LNCAP (cell line): Measurements from ENCODE around the gene SDK1.

Source experiments
- TF ChIP-seq, protein P1 (sequence below): fragments of 450-650 bp; IDR thresholded peaks from 2 replicates; pipeline ENCODE4 v1.5.1; 2017; ENCODE audit warnings: mild to moderate bottlenecking

SDK1 gene

DNA sequence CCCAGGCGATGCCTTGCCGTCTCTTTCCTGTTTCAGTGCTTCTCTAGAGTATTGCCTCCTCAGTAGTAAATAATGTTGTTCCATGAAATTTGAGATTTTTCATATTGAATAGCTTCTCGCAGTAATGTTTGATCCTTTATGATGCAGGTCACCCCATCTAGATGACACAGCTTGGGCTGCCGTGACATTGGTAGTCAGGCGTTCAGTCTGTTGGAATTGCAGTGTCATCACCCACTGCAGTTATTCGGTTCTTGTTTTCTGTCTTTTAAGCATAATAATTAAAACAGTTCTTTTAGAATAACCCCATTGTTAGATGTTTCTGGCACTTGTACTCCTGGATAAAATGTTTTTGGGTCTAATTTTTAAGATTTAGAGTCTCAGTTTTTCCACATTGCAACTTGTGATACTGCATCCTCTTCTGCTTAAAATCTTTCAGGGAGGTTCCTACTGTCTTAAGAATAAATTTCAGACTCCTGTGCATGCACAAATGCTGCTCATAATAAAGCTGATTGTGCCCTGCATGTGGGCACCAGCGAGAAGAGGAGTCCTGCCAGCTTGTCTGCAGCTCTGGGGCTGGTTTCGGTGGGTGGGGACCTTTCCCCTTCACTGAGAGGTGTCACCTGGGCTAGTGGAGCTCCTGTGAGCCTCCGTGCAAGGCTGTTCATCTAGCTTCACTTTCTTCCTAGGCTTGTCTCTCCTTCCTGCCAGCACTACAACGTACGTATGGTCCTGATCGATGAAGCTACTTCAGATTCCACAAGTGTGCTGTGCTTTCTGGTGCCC lies 44.8 kb downstream of the SDK1 start:
- TF ChIP-seq, protein P1, sequence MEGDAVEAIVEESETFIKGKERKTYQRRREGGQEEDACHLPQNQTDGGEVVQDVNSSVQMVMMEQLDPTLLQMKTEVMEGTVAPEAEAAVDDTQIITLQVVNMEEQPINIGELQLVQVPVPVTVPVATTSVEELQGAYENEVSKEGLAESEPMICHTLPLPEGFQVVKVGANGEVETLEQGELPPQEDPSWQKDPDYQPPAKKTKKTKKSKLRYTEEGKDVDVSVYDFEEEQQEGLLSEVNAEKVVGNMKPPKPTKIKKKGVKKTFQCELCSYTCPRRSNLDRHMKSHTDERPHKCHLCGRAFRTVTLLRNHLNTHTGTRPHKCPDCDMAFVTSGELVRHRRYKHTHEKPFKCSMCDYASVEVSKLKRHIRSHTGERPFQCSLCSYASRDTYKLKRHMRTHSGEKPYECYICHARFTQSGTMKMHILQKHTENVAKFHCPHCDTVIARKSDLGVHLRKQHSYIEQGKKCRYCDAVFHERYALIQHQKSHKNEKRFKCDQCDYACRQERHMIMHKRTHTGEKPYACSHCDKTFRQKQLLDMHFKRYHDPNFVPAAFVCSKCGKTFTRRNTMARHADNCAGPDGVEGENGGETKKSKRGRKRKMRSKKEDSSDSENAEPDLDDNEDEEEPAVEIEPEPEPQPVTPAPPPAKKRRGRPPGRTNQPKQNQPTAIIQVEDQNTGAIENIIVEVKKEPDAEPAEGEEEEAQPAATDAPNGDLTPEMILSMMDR = no peak

DNA sequence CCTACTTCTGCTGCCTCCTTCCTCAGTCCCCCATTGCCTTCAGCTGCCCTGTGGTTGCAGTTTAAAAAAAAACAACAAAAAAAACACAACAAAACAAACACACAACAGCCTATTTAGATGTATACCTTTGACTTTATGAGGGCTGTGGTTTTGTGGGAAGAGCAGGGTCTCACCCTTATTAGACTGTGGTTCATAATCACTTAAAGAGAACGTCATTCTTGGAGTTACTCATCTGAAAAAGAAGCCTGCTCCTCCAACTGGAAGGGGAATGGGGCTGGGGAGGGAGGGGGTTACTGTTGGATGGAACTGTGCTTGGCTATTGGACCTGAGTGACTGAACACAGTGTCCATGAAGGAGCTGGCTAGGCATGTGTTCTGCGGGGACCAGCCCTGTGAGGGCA lies 48.1 kb downstream of the SDK1 start:
- TF ChIP-seq, protein P1 = no peak

DNA sequence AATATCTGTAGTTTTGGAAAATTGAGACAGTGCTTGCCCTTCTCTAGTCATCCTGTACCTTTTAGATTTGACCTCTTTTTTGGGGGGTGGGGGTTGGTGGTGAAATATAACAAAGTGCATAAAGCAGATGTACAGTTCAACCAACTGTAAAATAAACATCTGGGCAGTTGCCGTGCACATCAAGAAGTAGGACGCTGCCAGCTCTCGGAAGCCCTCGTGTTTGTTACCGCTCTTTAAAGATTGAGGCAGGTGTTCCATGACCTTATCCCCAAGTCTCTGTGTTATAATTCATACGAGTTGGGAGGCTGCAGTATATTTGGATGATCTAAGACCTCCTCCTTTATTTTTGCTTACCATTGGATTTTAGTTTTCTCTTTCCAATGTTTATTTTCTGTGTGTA lies 55.1 kb downstream of the SDK1 start:
- TF ChIP-seq, protein P1 = no peak

DNA sequence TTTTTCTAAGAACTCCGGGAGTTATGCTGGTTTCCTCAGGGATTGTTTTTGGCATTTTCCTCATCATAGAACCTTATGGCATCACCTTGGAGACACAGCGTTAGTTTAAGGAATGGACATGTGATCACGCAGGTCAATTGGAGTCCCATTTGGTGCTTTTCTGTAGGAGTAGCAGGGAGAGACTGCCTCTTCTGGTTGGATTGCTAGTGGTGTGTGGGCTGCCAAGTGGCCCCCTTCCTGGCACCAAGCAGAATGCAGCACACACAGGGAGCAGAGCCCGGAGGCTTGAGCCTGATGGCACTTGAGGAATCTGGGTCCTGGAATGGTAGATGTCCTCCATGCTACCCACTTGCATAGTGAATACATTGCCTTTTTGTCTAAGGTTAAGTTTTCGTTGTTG lies 57.9 kb downstream of the SDK1 start:
- TF ChIP-seq, protein P1 = no peak

DNA sequence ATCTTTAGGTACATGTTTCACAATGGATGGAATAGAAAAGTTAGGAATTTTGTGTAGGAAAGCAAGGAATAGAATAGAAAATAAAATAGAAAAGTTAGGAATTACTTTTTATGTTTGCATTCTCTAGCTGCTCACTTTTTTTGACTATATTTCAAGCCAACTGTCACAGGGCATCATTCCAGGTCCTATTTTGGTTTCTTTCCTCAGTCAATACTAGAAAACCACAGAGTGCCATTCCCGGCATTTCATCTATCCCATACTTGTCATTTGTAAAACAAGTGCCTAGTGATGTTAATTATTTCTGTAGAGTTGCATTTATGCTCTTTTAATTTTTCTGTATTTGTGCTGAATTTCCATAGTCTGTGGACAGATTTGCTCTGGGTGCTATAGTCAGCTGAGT lies 66.2 kb downstream of the SDK1 start:
- TF ChIP-seq, protein P1 = no peak

DNA sequence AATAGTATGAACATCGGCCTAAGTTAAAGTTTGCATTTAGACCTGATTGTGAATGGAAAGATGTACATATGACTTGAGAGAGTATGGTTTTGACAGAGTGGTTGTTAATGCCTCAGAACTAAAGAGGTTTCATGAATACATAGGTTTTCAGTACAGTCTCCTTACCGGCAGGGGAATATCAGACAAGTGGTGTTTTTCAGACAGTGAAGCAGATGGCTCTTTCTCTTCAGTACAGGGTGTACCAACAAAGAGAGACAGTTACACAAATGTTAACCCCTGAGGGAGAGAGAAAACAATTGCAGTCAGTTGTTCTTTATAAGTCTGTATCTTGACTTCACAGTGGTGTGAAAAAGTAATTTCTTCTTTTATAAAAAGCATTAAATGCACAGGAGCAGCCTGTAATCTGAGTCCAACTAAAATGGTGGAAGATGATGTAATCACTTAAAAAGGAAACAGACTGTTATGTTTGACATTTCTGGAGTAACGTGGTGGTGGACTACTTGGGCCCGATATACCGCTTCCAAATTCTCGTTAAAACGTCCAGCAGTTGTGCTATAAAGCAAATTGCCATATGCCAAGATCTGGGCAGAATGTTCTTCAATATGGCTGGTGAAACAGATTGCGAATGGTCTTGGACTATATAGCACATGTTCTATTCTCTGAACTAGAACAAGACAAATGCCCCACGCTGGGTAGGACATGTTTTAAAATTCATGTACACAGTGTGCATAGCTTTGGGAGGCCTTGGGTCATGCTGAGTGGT lies 69.2 kb downstream of the SDK1 start:
- TF ChIP-seq, protein P1 = no peak

DNA sequence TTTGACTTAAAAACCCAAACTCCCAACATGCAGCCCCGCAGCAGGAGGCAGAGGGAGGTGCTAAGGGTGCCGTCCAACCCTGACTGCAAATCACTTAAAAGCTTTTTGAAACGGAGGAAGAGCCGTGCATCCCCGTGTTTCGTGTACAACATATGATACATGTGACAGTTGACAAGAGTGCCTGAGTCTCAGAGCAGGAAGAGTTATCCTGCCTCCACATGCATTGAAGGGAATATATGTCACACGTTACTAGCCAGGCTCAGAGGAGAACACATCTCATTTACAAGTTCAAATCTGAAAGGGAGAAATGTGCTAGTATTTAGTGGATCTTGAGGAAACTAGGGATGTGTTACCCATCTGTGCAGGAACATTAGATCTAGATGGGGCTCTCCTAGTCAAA lies 69.9 kb downstream of the SDK1 start:
- TF ChIP-seq, protein P1 = no peak
